Lung (tissue), 12 donors: Measurements from ENCODE around the gene RNF167. TPM values are rescaled to one million over a fixed set of nuclear protein-coding genes. Genes with fewer than 3 reads are reported as not detected.

Experiments used
- ATAC-seq: fragments of 200-7000 bp; cut with Tn5 transposase; one replicate; pipeline ENCODE4 v1.9.1; 2020; ENCODE audit warnings: moderate number of reproducible peaks; ENCODE audit not compliant: insufficient read depth, low FRiP score
- DNase-seq, 3 donors: peaks; one replicate each; pipeline ENCODE4 v3.0.0-alpha.2; 2013 to 2017
- H3K27ac ChIP-seq, 2 donors: one replicate each; pipeline ENCODE4 v1.5.1; 2013; ENCODE audit warnings: mild to moderate bottlenecking in 2 of 2, moderate library complexity in 2 of 2, control low read depth in 1 of 2, inconsistent platforms in 1 of 2, low read depth in 1 of 2, low read length in 1 of 2
- H3K27me3 ChIP-seq, 3 donors: one replicate each; pipeline ENCODE4 v1.5.1; 2013; ENCODE audit warnings: low read length in 2 of 3; ENCODE audit not compliant: control insufficient read depth in 3 of 3, insufficient read depth in 3 of 3
- H3K36me3 ChIP-seq, 4 donors: one replicate each; pipeline ENCODE4 v1.5.1; 2013; ENCODE audit warnings: low read length in 4 of 4, mild to moderate bottlenecking in 1 of 4, moderate library complexity in 1 of 4; ENCODE audit not compliant: control insufficient read depth in 4 of 4, insufficient read depth in 4 of 4
- H3K4me1 ChIP-seq, 5 donors: one replicate each; pipeline ENCODE4 v1.5.1; 2013; ENCODE audit warnings: low read length in 5 of 5, mild to moderate bottlenecking in 2 of 5, moderate library complexity in 1 of 5; ENCODE audit not compliant: control insufficient read depth in 5 of 5, insufficient read depth in 5 of 5
- H3K4me3 ChIP-seq: one replicate; pipeline ENCODE4 v1.5.1; 2013; ENCODE audit warnings: mild to moderate bottlenecking, control low read depth, moderate library complexity
- H3K9ac ChIP-seq, 2 donors: one replicate each; pipeline ENCODE4 v1.5.1; 2013; ENCODE audit warnings: low read length in 2 of 2, control low read depth in 1 of 2; ENCODE audit not compliant: insufficient read depth in 1 of 2
- H3K9me3 ChIP-seq, 4 donors: one replicate each; pipeline ENCODE4 v1.5.1; 2013; ENCODE audit warnings: low read length in 3 of 4, mild to moderate bottlenecking in 1 of 4, moderate library complexity in 1 of 4; ENCODE audit not compliant: control insufficient read depth in 4 of 4, insufficient read depth in 3 of 4
- CTCF ChIP-seq: IDR thresholded peaks from 2 replicates; pipeline ENCODE4 v1.5.1; 2012; ENCODE audit warnings: mild to moderate bottlenecking; ENCODE audit errors: control extremely low read depth, extremely low read depth
- WGBS, 2 donors: extraction: QIAGEN DNeasy Blood & Tissue Kit; methylation state at CpG; one replicate each; pipeline ENCODE4 v1.1.7; 2013; 5-methylcytosine and 5-hydroxymethylcytosine counted together
- polyA plus RNA-seq, 2 donors: library from polyadenylated mRNA; stranded (reverse); fragments of 200-250 nt; gene quantifications; one replicate each; pipeline ENCODE4 v1.2.1, GENCODE V29; 2013
- total RNA-seq, 2 donors: library from RNA; depleted of rRNA in 1 of 2; stranded (reverse); fragments of >200 nt in 1 of 2; gene quantifications; one replicate each; pipeline ENCODE4 v1.2.1, GENCODE V29; 2014 to 2021
- donor health status: control.
- donor health status: control.
- donor health status: Bipolar disorder and iron deficiency.
- donor health status: healthy.
- donor health status: DM: yes; HTN: yes; CAD: no.

Gene RNF167
- total and polyA plus RNA-seq, 4 donors, result 30.8 to 142 (median 97.0) TPM

- TF ChIP-seq CTCF, result peak; percentile 29
- ATAC-seq, result no peak
- H3K4me3 ChIP-seq, result no peak overlapping the region
- DNase-seq, result peak; percentile 46 to 86 (median 82)
- H3K9me3 ChIP-seq, result no peaks in the 10 kb centered on the region
- peaks cover 14 to 36% (median 27%) of the 10 kb centered on the region in 4 donors for H3K36me3 ChIP-seq
- no peak overlapping the region for H3K9ac ChIP-seq
- WGBS, 2 donors, result 40% methylated on average over 6 of the region's 6 CpGs
- peaks cover 0 to 6% (median 3%) of the 10 kb centered on the region in 5 donors for H3K4me1 ChIP-seq
- no peaks in the 10 kb centered on the region for H3K27me3 ChIP-seq
- no peak overlapping the region for H3K27ac ChIP-seq
Measured at GRCh38 chr17:4980644-4981216, 40.7 kb downstream of the RNF167 start.

GRCh38 chr17:4982305-4982704 lies 42.2 kb downstream of the RNF167 start:
- Histone ChIP-seq H3K36me3 (peaks cover 9 to 30% (median 21%) of the 10 kb centered on the region in 4 donors), H3K4me1 (peaks cover 0 to 14% (median 6%) of the 10 kb centered on the region in 5 donors), H3K9me3 (no peaks in the 10 kb centered on the region), H3K27ac (no peak overlapping the region), H3K27me3 (no peaks in the 10 kb centered on the region), H3K4me3 (no peak overlapping the region), H3K9ac (no peak overlapping the region)
- no peak for TF ChIP-seq CTCF
- 65% methylated on average over 5 of the region's 5 CpGs for WGBS, 2 donors
- DNase-seq (no peak), ATAC-seq (no peak)

- Histone ChIP-seq H3K36me3 (peaks cover 3 to 9% (median 5%) of the 10 kb centered on the region in 4 donors), H3K9me3 (no peaks in the 10 kb centered on the region), H3K4me3 (peak overlapping the region; percentile 87), H3K4me1 (peaks cover 8 to 22% (median 14%) of the 10 kb centered on the region in 5 donors), H3K9ac (peak overlapping the region in 1 of 2 donors; percentile 42), H3K27me3 (no peaks in the 10 kb centered on the region), H3K27ac (peak overlapping the region; percentile 91 to 96)
- peak; percentile 7 for ATAC-seq
- no peak for TF ChIP-seq CTCF
- 26 to 30% methylated on average over 5 of the region's 5 CpGs for WGBS, 2 donors
- no peak for DNase-seq
Measured at GRCh38 chr17:4986403-4986802, 46.3 kb downstream of the RNF167 start.
